Choroid plexus epithelial cell (primary cell): Measurements from ENCODE around the gene CEP44.

Experiments
- DNase-seq: peaks from one replicate; pipeline ENCODE4 v3.0.0-alpha.2; 2010; ENCODE audit warnings: low read depth
- H3K4me3 ChIP-seq: 2 replicates; pipeline ENCODE4 v1.5.1; 2011; ENCODE audit warnings: low read depth, mild to moderate bottlenecking, control low read depth, low read length, moderate library complexity
- CTCF ChIP-seq: conservative IDR thresholded peaks from 2 replicates; pipeline ENCODE4 v1.5.1; 2011; ENCODE audit warnings: low read depth, mild to moderate bottlenecking, control low read depth, inconsistent platforms, low read length, moderate library complexity

Gene CEP44

GRCh38 chr4:174380699-174381439 is 97.2 kb downstream of the CEP44 start:
- no peak for DNase-seq
- no peak for TF ChIP-seq CTCF
- H3K4me3 ChIP-seq: no peak overlapping the region

- no peak for TF ChIP-seq CTCF
- no peak overlapping the region for H3K4me3 ChIP-seq
- DNase-seq: no peak
These were observed 97.7 kb downstream of the CEP44 start for GRCh38 chr4:174381440-174381800.
